ENCODE measurements around the gene MIER2.

DNA sequence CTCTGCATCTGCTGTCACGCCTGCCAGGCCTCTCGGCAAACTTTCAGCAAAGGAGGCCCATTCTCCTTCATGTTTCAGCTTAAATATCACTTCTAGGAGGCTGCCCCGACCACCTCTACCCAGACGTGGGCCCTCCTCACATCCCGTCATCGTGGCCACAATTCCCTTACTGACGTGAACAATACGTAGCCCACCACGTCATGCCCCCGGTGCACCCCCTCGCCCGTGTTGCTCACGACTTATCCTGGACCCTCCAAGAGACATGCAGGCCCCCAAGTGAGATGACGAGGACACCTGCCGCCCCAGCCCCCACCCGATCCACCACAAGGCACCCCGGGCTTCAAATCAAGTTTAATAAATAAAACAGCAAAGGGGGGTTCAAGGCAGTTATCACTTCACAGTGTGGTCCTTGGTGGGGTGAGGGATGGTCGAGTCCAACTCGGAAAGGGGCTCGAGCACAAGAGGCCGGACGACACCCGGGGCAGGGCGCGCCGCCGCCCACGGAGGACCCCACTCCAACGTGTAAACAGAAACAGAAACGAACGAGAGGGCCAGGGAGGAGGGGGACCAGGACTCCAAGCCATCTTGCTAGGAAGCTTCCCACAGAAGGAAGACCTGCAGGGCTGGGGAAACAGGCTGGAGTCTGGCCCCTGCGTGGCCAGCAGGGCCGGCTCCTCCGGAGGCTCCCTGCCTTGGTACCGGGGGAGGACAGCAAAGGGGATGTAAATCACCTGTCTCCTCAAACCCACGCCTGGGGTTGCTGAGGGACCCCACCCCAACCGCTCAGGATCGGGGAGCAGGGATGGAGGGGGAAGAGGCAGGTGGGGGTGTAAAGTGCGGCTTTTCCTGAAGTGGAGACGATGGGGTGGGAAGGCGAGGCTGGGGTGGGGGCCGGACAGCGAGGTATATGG, 39.1 kb downstream of the MIER2 start:
- TF ChIP-seq EZH2 (IDR thresholded peaks at IDR 0.05; ENCODE audit: borderline replicate concordance, insufficient read depth, low read length, poor library complexity, severe bottlenecking), result no peak
- TF ChIP-seq, protein P1, sequence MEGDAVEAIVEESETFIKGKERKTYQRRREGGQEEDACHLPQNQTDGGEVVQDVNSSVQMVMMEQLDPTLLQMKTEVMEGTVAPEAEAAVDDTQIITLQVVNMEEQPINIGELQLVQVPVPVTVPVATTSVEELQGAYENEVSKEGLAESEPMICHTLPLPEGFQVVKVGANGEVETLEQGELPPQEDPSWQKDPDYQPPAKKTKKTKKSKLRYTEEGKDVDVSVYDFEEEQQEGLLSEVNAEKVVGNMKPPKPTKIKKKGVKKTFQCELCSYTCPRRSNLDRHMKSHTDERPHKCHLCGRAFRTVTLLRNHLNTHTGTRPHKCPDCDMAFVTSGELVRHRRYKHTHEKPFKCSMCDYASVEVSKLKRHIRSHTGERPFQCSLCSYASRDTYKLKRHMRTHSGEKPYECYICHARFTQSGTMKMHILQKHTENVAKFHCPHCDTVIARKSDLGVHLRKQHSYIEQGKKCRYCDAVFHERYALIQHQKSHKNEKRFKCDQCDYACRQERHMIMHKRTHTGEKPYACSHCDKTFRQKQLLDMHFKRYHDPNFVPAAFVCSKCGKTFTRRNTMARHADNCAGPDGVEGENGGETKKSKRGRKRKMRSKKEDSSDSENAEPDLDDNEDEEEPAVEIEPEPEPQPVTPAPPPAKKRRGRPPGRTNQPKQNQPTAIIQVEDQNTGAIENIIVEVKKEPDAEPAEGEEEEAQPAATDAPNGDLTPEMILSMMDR (IDR thresholded peaks at IDR 0.05; ENCODE audit: poor library complexity, severe bottlenecking), result no peak
- TF ChIP-seq SMC3 (conservative IDR thresholded peaks at IDR 0.05; ENCODE audit: poor library complexity), result no peak
- TF ChIP-seq REST (IDR thresholded peaks at IDR 0.05; ENCODE audit: borderline replicate concordance), result no peak
- TF ChIP-seq EP300 (conservative IDR thresholded peaks at IDR 0.05; ENCODE audit: poor library complexity, severe bottlenecking), result no peak
- TF ChIP-seq TAF1 (IDR thresholded peaks at IDR 0.05; ENCODE audit: low read depth), result no peak
- TF ChIP-seq RAD21 (conservative IDR thresholded peaks at IDR 0.05), result no peak
- no peak for TF ChIP-seq POLR2AphosphoS5 (IDR thresholded peaks at IDR 0.05)

All from neural cell (in vitro differentiated cells).